ENCODE data around the gene LRCH2. TPM values are rescaled to one million over a fixed set of nuclear protein-coding genes. Genes with fewer than 3 reads are reported as not detected.

The LRCH2 gene
- total RNA-seq, 1 donor = 2.5 TPM

DNA sequence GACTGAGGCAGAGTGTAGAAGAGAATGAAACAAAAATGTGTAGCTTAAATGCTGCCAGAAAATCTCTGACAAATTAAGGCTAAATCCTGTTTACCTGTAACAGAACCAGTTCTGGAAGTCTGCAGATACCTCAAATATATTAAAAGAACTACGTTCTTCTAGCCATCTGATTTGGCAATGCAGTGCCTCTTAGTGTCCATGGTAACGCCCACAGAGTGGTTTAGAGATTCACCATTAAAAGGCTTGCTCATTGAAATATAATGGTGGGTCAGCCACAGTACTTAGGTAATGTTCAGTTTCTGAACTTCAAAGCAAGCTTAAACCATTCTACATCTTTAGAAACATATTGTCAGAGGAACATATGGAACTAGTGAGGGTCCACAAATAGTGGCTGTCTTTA lies 32.4 kb upstream of the LRCH2 start:
- no peak overlapping the region for H2AFZ ChIP-seq (ENCODE audit: low read length)
- no peak for DNase-seq (ENCODE audit: insufficient read length, low spot score, missing footprints)
- TF ChIP-seq, protein P1, sequence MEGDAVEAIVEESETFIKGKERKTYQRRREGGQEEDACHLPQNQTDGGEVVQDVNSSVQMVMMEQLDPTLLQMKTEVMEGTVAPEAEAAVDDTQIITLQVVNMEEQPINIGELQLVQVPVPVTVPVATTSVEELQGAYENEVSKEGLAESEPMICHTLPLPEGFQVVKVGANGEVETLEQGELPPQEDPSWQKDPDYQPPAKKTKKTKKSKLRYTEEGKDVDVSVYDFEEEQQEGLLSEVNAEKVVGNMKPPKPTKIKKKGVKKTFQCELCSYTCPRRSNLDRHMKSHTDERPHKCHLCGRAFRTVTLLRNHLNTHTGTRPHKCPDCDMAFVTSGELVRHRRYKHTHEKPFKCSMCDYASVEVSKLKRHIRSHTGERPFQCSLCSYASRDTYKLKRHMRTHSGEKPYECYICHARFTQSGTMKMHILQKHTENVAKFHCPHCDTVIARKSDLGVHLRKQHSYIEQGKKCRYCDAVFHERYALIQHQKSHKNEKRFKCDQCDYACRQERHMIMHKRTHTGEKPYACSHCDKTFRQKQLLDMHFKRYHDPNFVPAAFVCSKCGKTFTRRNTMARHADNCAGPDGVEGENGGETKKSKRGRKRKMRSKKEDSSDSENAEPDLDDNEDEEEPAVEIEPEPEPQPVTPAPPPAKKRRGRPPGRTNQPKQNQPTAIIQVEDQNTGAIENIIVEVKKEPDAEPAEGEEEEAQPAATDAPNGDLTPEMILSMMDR (IDR thresholded peaks at IDR 0.05; ENCODE audit: extremely low read depth, low read depth, low read length) = no peak
- H3K27ac ChIP-seq (ENCODE audit: low read depth, low read length) = no peak overlapping the region
- no peaks in the 10 kb centered on the region for H3K36me3 ChIP-seq (ENCODE audit: insufficient read depth, low read length)
- H3K79me2 ChIP-seq (ENCODE audit: insufficient read depth, low read length) = no peaks in the 10 kb centered on the region
- H3K4me1 ChIP-seq (ENCODE audit: insufficient read depth, low read length) = no peaks in the 10 kb centered on the region
- no peaks in the 10 kb centered on the region for H4K20me1 ChIP-seq (ENCODE audit: insufficient read depth, low read length)
- H3K27me3 ChIP-seq (ENCODE audit: insufficient read depth, low read length) = peaks cover 16% of the 10 kb centered on the region
- H3K4me3 ChIP-seq (ENCODE audit: insufficient read depth, low read length) = no peak overlapping the region
- H3K4me2 ChIP-seq (ENCODE audit: insufficient read depth, low read length) = no peak overlapping the region
- no peaks in the 10 kb centered on the region for H3K9me3 ChIP-seq (ENCODE audit: low read depth, low read length)

DNA sequence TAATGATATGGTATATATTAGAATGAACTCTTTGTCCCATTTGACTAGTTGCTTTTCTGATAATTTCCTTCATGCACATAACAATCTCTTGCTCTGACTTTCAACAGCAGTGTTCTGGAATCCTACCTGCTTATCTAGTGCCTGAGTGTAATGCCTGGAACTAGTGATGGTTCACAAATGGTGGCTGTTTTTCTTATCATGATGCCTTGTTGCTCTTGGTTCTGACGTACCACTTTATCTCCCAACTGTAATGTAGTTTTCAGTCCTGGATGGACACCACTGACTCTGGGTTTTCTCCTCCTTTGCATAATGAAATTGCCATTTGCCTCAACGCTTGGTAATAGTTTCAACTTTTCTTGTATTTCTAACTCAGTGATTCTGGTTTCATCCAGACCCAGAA lies 30.1 kb upstream of the LRCH2 start:
- no peak for DNase-seq (ENCODE audit: insufficient read length, low spot score, missing footprints)
- no peaks in the 10 kb centered on the region for H3K4me1 ChIP-seq (ENCODE audit: insufficient read depth, low read length)
- peaks cover 8% of the 10 kb centered on the region for H3K27me3 ChIP-seq (ENCODE audit: insufficient read depth, low read length)
- no peaks in the 10 kb centered on the region for H3K79me2 ChIP-seq (ENCODE audit: insufficient read depth, low read length)
- no peak overlapping the region for H3K4me2 ChIP-seq (ENCODE audit: insufficient read depth, low read length)
- no peak overlapping the region for H3K27ac ChIP-seq (ENCODE audit: low read depth, low read length)
- no peaks in the 10 kb centered on the region for H3K36me3 ChIP-seq (ENCODE audit: insufficient read depth, low read length)
- no peaks in the 10 kb centered on the region for H4K20me1 ChIP-seq (ENCODE audit: insufficient read depth, low read length)
- H3K9me3 ChIP-seq (ENCODE audit: low read depth, low read length) = no peaks in the 10 kb centered on the region
- TF ChIP-seq, protein P1 (IDR thresholded peaks at IDR 0.05; ENCODE audit: extremely low read depth, low read depth, low read length) = no peak
- no peak overlapping the region for H3K4me3 ChIP-seq (ENCODE audit: insufficient read depth, low read length)
- H2AFZ ChIP-seq (ENCODE audit: low read length) = no peak overlapping the region

DNA sequence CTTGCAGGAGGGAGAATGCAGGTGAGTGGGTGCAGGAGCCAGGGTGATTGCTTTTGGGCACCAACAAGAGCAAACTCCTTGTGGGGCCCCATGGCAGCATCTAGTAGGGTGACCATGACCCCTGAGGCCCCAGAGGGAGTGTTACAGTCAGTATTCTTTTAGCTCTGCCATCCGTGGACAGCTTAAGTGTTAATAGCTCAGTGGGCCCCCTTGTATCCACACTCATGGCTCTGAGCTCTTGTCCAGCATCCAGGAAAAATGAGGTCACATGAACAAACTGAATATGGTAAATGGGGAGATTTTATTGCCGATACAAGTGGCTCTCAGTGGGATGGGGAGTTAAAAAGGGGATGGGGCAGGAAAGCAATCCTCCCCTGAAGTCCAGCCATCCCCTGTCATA lies 27.3 kb upstream of the LRCH2 start:
- no peak overlapping the region for H2AFZ ChIP-seq (ENCODE audit: low read length)
- no peak overlapping the region for H3K27ac ChIP-seq (ENCODE audit: low read depth, low read length)
- no peaks in the 10 kb centered on the region for H3K79me2 ChIP-seq (ENCODE audit: insufficient read depth, low read length)
- TF ChIP-seq, protein P1 (IDR thresholded peaks at IDR 0.05; ENCODE audit: extremely low read depth, low read depth, low read length) = no peak
- H4K20me1 ChIP-seq (ENCODE audit: insufficient read depth, low read length) = no peaks in the 10 kb centered on the region
- no peak for DNase-seq (ENCODE audit: insufficient read length, low spot score, missing footprints)
- peaks cover 8% of the 10 kb centered on the region for H3K27me3 ChIP-seq (ENCODE audit: insufficient read depth, low read length)
- H3K4me2 ChIP-seq (ENCODE audit: insufficient read depth, low read length) = no peak overlapping the region
- H3K9me3 ChIP-seq (ENCODE audit: low read depth, low read length) = no peaks in the 10 kb centered on the region
- H3K4me1 ChIP-seq (ENCODE audit: insufficient read depth, low read length) = no peaks in the 10 kb centered on the region
- H3K4me3 ChIP-seq (ENCODE audit: insufficient read depth, low read length) = no peak overlapping the region
- H3K36me3 ChIP-seq (ENCODE audit: insufficient read depth, low read length) = no peaks in the 10 kb centered on the region

DNA sequence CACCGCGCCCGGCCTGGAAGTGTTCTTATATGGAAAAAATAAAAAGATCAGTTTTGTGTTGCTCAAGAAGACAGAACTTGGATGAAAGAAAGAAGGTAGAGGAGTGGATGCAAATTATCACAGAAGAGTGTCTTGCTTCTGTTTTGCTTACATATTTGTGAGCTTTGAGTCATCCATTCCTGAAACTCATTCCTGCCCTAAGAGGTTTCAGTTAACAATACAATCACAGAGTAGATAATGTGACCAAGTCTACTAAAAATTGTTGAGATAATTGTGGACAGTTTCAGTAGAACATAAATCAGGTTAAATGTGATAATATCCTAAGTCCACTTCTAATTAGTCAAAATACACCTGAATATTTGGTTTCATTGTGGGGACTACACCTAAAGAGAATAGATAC lies 26.4 kb upstream of the LRCH2 start:
- no peak overlapping the region for H3K4me2 ChIP-seq (ENCODE audit: insufficient read depth, low read length)
- no peak for DNase-seq (ENCODE audit: insufficient read length, low spot score, missing footprints)

More for the DNA sequence above, 26.4 kb upstream of the LRCH2 start:
- Histone ChIP-seq H3K27me3 (ENCODE audit: insufficient read depth, low read length) (peaks cover 8% of the 10 kb centered on the region), H3K27ac (ENCODE audit: low read depth, low read length) (no peak overlapping the region), H3K9me3 (ENCODE audit: low read depth, low read length) (no peaks in the 10 kb centered on the region), H3K36me3 (ENCODE audit: insufficient read depth, low read length) (no peaks in the 10 kb centered on the region), H3K79me2 (ENCODE audit: insufficient read depth, low read length) (no peaks in the 10 kb centered on the region), H3K4me1 (ENCODE audit: insufficient read depth, low read length) (no peaks in the 10 kb centered on the region), H3K4me3 (ENCODE audit: insufficient read depth, low read length) (no peak overlapping the region), H4K20me1 (ENCODE audit: insufficient read depth, low read length) (no peaks in the 10 kb centered on the region), H2AFZ (ENCODE audit: low read length) (no peak overlapping the region)
- TF ChIP-seq, protein P1 (IDR thresholded peaks at IDR 0.05; ENCODE audit: extremely low read depth, low read depth, low read length) = no peak
